Left cardiac atrium (tissue), 4 donors: Measurements from ENCODE around the gene NAA38. TPM values are rescaled to one million over a fixed set of nuclear protein-coding genes. Genes with fewer than 3 reads are reported as not detected.
"Not testable (repeated sequence)": the region's sequence is repeated elsewhere in the genome, so short reads cannot be mapped to it uniquely, and the experiment has no call there.

Source experiments
- ATAC-seq, 2 donors: fragments of 200-7000 bp; cut with Tn5 transposase; one replicate each; pipeline ENCODE4 v1.9.1; 2020; ENCODE audit warnings: mild to moderate bottlenecking in 2 of 2, moderate library complexity in 2 of 2
- DNase-seq: peaks from one replicate; pipeline ENCODE4 v3.0.0-alpha.2; 2020
- intact Hi-C, 2 donors: fragments of 100-400 bp; cut with DNase I; formaldehyde crosslinking; loops; one replicate each; pipeline versions ENCODE4 v1.14.1 to v1.15.1; 2022 to 2023
- total RNA-seq, 2 donors: library from RNA; stranded (reverse); fragmentation: NEBNext Ultra II Directional; extraction: Animal tissue kit (Norgen Biotek cat#: 25700); gene quantifications; one replicate each; pipeline ENCODE4 v1.2.1, GENCODE V29; 2021
- donor health status: DM: no; HTN: yes; CAD: no.
- donor health status: DM: no; HTN: yes; CAD: no; lungs with severe emphysema.
- donor health status: DM: yes; HTN: yes; CAD: no.
- donor health status: Dilated cardiomyopathy.

Gene NAA38
- total RNA-seq, 2 donors from 2014 or later: 66.9 to 83.1 TPM

DNA sequence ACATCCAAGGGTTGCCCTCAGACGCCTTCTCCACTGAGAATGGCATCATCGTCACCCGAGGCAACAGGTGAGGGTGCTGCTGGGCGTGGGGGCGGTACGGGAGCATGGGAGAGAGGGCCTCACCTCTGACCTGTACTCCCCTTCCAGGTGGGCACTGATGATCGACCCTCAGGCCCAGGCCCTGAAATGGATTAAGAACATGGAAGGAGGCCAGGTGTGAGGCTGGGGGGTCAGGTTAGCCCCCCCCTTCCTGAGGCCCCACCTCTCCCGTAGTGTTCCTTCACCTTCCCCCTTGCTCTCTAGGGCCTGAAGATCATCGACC is 39.8 kb downstream of the NAA38 start:
- ATAC-seq (no peak), DNase-seq (no peak)
- intact Hi-C loops: loop anchor here in 1 of 2 donors (10.0 kb wide), 1 partner anchor 163 kb away; the partner anchor contains the start of gene ATP1B2

DNA sequence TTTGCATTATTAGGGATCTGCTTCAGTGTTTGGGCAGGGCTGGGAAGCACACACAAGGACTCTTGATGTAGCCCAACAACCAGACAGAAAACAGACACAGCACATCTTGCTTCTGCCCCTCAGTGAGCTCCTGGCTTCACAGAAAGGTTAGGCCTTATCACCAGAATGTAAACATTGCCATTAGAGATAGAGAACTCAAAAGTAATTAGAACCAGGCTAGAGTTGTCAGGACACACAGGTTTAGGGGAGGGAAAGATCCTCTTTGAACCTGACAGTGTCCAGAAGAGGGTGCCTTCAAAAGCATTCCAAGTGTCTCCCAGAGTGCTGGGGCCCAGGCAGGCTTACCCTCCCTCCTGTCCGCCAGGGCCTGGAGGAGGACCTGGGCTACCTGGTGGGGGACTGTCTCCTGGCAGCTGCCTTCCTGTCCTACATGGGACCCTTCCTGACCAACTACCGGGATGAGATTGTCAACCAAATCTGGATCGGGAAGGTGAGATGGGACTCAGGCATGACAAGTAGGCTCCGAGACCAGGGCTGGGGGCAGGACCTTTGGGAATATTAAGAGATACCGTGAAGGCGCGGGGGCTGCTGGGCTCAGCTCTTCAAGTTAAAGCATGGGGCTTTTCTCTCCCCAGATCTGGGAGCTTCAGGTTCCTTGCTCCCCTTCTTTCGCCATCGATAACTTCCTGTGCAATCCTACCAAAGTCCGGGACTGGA is 40.3 kb downstream of the NAA38 start:
- ATAC-seq (no peak), DNase-seq (no peak)
- intact Hi-C loops: loop anchor here in 1 of 2 donors (10.0 kb wide), 1 partner anchor 162 kb away; the partner anchor contains the start of gene ATP1B2

DNA sequence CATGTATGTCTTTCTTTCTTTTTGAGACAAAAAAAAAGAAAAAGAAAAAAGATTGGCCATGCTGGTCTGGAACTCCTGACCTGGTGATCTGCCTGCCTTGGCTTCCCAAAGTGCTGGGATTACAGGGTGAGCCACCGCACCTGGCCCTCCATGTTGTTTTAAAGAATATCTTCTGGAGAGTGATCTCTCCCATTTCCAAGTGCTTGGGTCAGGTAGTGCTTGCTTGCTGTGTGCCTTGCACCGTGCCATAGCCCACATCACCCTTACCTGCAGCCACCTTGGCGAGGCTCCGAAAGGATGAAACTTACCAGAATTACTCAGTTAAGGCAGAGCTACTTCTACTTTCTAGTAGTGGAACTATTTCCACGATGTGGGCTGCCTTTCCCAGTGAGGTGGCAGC is 42.4 kb downstream of the NAA38 start:
- intact Hi-C loops: loop anchor here in 1 of 2 donors (10.0 kb wide), 1 partner anchor 160 kb away; the partner anchor contains the start of gene ATP1B2

DNA sequence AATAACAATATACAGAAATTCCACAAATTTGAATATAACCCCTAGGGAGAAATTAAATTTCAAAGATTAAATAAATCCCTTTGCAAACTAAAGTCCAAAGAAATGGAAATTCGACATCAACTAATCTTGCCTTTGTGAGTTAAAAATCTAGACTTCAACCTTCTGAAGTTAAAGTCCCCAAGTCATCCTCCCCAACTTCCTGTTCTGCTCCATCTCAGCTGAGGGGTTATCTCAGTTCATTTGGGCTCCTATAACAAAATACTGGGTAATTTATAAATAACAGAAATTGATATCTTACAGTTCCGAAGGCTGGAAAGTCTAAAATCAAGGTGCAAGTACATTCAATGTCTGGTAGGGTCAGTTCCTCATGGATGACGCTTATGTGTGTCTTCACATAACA is 46.1 kb downstream of the NAA38 start:
- no peak for DNase-seq
- no peak for ATAC-seq
- intact Hi-C loops: loop anchor here in 1 of 2 donors (10.0 kb wide), 1 partner anchor 156 kb away; the partner anchor contains the start of gene ATP1B2

More for the DNA sequence above, 42.4 kb downstream of the NAA38 start:
- DNase-seq (no peak), ATAC-seq (no peak)

DNA sequence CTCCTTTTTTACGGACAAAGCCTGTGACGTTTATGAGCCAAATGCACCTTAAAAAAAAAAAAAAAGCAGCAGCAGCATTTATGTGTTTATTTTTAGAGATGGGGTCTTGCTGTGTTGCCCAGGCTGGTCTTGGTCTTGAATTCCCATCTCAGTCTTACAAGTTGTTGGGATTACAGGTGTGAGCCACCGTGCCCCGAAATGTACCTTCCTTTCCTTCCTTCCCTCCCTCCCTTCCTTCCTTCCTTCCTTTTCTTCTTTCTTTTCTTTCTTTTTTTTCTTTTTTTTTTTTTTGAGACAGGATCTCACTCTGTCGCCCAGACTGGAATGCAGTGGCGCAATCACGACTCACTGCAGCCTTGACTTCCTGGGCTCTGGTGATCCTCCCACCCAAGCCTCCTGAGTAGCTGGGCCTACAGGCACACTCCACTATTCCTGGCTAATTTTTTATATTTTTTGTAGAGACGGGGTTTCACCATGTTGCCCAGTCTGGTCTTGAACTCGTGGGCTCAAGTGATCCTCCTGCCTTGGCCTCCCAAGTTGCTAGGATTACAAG is 47.5 kb downstream of the NAA38 start:
- ATAC-seq, DNase-seq: not testable (repeated sequence)
- intact Hi-C loops: loop anchor here in 1 of 2 donors (10.0 kb wide), 1 partner anchor 155 kb away; the partner anchor contains the start of gene ATP1B2

DNA sequence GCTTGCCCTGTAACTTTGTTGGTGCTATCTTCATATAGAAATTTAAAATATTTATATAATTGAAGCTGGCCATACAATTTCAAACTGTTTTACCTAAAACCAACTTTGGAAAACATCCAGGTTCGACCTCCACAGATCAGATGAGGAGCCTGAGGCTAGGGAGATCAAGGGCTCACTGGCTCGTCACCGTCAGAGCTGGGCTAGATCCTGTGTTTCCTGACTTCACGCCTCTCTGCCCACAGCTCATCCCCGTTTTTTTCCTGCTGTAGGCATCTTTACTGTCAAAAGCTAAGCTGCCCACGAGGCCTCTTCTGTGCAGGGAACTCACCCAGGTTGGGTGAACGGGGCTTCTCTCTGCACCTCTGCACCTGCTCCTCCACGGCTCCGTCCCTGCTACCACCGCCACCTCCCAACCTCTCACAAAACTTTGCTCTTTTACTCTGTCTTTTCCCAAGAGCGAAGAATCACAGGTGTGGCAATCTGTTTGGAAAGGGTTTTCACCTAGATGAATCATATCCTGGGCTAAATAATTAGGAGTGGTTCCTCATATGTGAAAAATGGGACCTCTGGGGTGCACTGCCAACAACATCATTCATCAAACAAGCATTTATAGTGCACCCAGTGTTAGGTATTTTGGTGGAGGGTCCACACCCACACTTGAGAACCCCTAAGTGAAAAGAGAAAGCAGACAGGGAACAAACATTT is 48.1 kb downstream of the NAA38 start:
- DNase-seq: no peak
- no peak for ATAC-seq
- intact Hi-C loops: no loop called here

DNA sequence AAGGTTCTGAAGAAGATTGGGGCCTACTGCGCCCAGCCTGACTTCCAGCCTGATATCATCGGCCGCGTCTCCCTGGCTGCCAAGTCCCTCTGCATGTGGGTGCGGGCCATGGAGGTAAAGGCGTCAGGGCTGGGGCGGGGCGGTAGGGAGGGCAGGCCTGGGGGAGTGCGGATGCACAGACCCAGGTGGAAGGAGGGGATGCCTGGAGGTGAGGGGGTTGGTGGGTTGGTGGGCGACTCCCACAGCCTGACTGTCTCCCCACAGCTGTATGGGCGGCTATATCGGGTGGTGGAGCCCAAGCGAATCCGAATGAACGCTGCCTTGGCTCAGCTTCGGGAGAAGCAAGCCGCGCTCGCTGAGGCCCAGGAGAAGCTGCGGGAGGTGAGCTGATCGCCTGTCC is 50.2 kb downstream of the NAA38 start:
- DNase-seq: no peak
- no peak for ATAC-seq
- intact Hi-C loops: no loop called here

Other genes with a start within 250 kb of the NAA38 start
- gene FXR2, start 242.7 kb downstream of the NAA38 start, total RNA-seq: 10 to 100 TPM; 68.3 to 68.7 TPM
- gene SAT2, start 229.7 kb downstream of the NAA38 start, total RNA-seq: 10 to 100 TPM; 84.1 to 86.4 TPM
- under 1 TPM; 0.55 to 0.85 TPM for gene SHBG, start 227.4 kb downstream of the NAA38 start, total RNA-seq
- gene ATP1B2, start 206.6 kb downstream of the NAA38 start, total RNA-seq: 1 to 10 TPM; 1.8 to 3.7 TPM
- gene TP53, start 170.1 kb downstream of the NAA38 start, total RNA-seq: 10 to 100 TPM; 18.5 to 23.7 TPM
- gene WRAP53, start 169.1 kb downstream of the NAA38 start, total RNA-seq: 1 to 10 TPM; 3.7 to 6.0 TPM
- 1 to 10 TPM; 1.1 to 1.4 TPM for gene EFNB3, start 152.4 kb downstream of the NAA38 start, total RNA-seq
- under 1 TPM; 0.05 to 0.24 TPM for gene DNAH2, start 139.8 kb downstream of the NAA38 start, total RNA-seq
- 10 to 100 TPM; 24.2 to 31.7 TPM for gene KDM6B, start 23.3 kb downstream of the NAA38 start, total RNA-seq
- gene TMEM88, start 2.5 kb downstream of the NAA38 start, total RNA-seq: 10 to 100 TPM; 32.5 to 33.6 TPM
- gene CYB5D1, start 444 bp upstream of the NAA38 start, total RNA-seq: 10 to 100 TPM; 15.6 to 17.1 TPM
- gene CHD3, start 31.2 kb upstream of the NAA38 start, total RNA-seq: 10 to 100 TPM; 24.9 to 32.9 TPM
- 1 to 10 TPM; 1.1 to 1.3 TPM for gene RNF227, start 58.7 kb upstream of the NAA38 start, total RNA-seq
- gene KCNAB3, start 72.3 kb upstream of the NAA38 start, total RNA-seq: under 1 TPM; 0.71 to 0.97 TPM
- 100 to 1,000 TPM in 1 of 2 donors, 10 to 100 TPM in 1; 79.6 to 107 TPM for gene TRAPPC1, start 74.4 kb upstream of the NAA38 start, total RNA-seq
- 10 to 100 TPM; 13.6 to 14.8 TPM for gene CNTROB, start 74.6 kb upstream of the NAA38 start, total RNA-seq
- gene GUCY2D, start 145.1 kb upstream of the NAA38 start, total RNA-seq: under 1 TPM; 0.10 to 0.38 TPM
- gene ALOX15B, start 181.5 kb upstream of the NAA38 start, total RNA-seq: under 1 TPM in 1 of 2 donors, not detected in 1; 0.39 TPM
- not detected for gene ALOX12B, start 230.2 kb upstream of the NAA38 start, total RNA-seq